ENCODE results near the gene PPP4R1. TPM values are rescaled to one million over a fixed set of nuclear protein-coding genes. Genes with fewer than 3 reads are reported as not detected.

PPP4R1 gene
- total RNA-seq, 1 experiment from 2014 or later = 66.7 TPM

GRCh38 chr18:9594823-9595596 lies 19.3 kb downstream of the PPP4R1 start:
- Histone ChIP-seq H3K79me2 (ENCODE audit: insufficient read depth, low read length) (peaks cover 59% of the 10 kb centered on the region), H3K9ac (ENCODE audit: low read length) (no peak overlapping the region), H3K9me3 (ENCODE audit: control insufficient read depth in 1 of 2, insufficient read depth in 1 of 2, low read depth in 1 of 2, low read length in 2 of 2) (peaks cover 3 to 6% of the 10 kb centered on the region in 2 experiments; a peak in 1 of 4 replicates), H3K27me3 (ENCODE audit: insufficient read depth, low read length) (no peaks in the 10 kb centered on the region), H3K4me1 (ENCODE audit: control insufficient read depth in 1 of 2, insufficient read depth in 2 of 2, low read length in 2 of 2) (no peaks in the 10 kb centered on the region), H4K20me1 (ENCODE audit: insufficient read depth) (no peaks in the 10 kb centered on the region; the same call in 1 of the 2 replicates), H2AFZ (ENCODE audit: low read depth, low read length, poor library complexity, severe bottlenecking) (no peak overlapping the region), H3K4me3 (replicated peaks in 1 of 2; ENCODE audit: low read depth in 1 of 2, low read length in 2 of 2) (no peak overlapping the region), H3K36me3 (ENCODE audit: control insufficient read depth in 1 of 2, insufficient read depth in 2 of 2, low read length in 2 of 2) (peaks cover 0 to 4% of the 10 kb centered on the region in 2 experiments; a peak in 2 of 4 replicates), H3K4me2 (ENCODE audit: low read length) (no peak overlapping the region), H3K9me2 (ENCODE audit: insufficient read depth) (no peaks in the 10 kb centered on the region), H3K27ac (ENCODE audit: low read depth, low read length) (no peak overlapping the region)
- intact Hi-C loops (cut with micrococcal nuclease) = no loop called here
- RAD21 ChIA-PET (ENCODE audit: low non-redundant PET in 1 of 2, low total read pairs in 2 of 2, uncharacterized antibody in 2 of 2, unreplicated experiment in 2 of 2) = no interaction called here
- CTCF ChIA-PET = interaction anchor here (0.6 to 1.1 kb wide), 2 partner anchors 20 to 78 kb away, joined by 7 to 8 read pairs; no protein-coding TSS in a partner anchor
- no peak for TF ChIP-seq YY1 (IDR thresholded peaks at IDR 0.05; ENCODE audit: extremely low read depth, insufficient replicate concordance, low read depth, low read length)
- no peak for TF ChIP-seq REST (IDR thresholded peaks at IDR 0.05; ENCODE audit: low read depth)
- ATAC-seq = no peak
- POLR2A ChIA-PET = no interaction called here
- DNase-seq (ENCODE audit: low read depth, low spot score) = no peak
- BruUV-seq (replicated peaks) = no TSS peak

- ChIA-PET CTCF (no interaction called here), POLR2A (no interaction called here), RAD21 (ENCODE audit: low non-redundant PET in 1 of 2, low total read pairs in 2 of 2, uncharacterized antibody in 2 of 2, unreplicated experiment in 2 of 2) (no interaction called here)
- no peak overlapping the region for H3K27ac ChIP-seq (ENCODE audit: low read depth, low read length)
- no peak for TF ChIP-seq RAD21 (IDR thresholded peaks at IDR 0.05; ENCODE audit: low read depth)
- no peak for TF ChIP-seq SP1 (IDR thresholded peaks at IDR 0.05; ENCODE audit: low read depth)
- TF ChIP-seq, protein P1, sequence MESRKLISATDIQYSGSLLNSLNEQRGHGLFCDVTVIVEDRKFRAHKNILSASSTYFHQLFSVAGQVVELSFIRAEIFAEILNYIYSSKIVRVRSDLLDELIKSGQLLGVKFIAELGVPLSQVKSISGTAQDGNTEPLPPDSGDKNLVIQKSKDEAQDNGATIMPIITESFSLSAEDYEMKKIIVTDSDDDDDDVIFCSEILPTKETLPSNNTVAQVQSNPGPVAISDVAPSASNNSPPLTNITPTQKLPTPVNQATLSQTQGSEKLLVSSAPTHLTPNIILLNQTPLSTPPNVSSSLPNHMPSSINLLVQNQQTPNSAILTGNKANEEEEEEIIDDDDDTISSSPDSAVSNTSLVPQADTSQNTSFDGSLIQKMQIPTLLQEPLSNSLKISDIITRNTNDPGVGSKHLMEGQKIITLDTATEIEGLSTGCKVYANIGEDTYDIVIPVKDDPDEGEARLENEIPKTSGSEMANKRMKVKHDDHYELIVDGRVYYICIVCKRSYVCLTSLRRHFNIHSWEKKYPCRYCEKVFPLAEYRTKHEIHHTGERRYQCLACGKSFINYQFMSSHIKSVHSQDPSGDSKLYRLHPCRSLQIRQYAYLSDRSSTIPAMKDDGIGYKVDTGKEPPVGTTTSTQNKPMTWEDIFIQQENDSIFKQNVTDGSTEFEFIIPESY (IDR thresholded peaks at IDR 0.05; ENCODE audit: extremely low read depth, insufficient replicate concordance, low read length) = no peak
- DNase-seq (ENCODE audit: low read depth, low spot score) (no peak), ATAC-seq (no peak)
- H3K36me3 ChIP-seq (ENCODE audit: control insufficient read depth in 1 of 2, insufficient read depth in 2 of 2, low read length in 2 of 2) = peaks cover 4 to 6% of the 10 kb centered on the region in 2 experiments; a peak in 2 of 4 replicates
- H3K4me2 ChIP-seq (ENCODE audit: low read length) = no peak overlapping the region
- H3K4me1 ChIP-seq (ENCODE audit: control insufficient read depth in 1 of 2, insufficient read depth in 2 of 2, low read length in 2 of 2) = no peaks in the 10 kb centered on the region
- intact Hi-C loops (cut with micrococcal nuclease) = no loop called here
- no peak overlapping the region for H3K9ac ChIP-seq (ENCODE audit: low read length)
- no peaks in the 10 kb centered on the region for H3K9me2 ChIP-seq (ENCODE audit: insufficient read depth)
- H3K4me3 ChIP-seq (replicated peaks in 1 of 2; ENCODE audit: low read depth in 1 of 2, low read length in 2 of 2) = no peak overlapping the region
- H2AFZ ChIP-seq (ENCODE audit: low read depth, low read length, poor library complexity, severe bottlenecking) = no peak overlapping the region
- no peaks in the 10 kb centered on the region for H3K9me3 ChIP-seq (ENCODE audit: control insufficient read depth in 1 of 2, insufficient read depth in 1 of 2, low read depth in 1 of 2, low read length in 2 of 2)
- H4K20me1 ChIP-seq (ENCODE audit: insufficient read depth) = no peaks in the 10 kb centered on the region
- H3K27me3 ChIP-seq (ENCODE audit: insufficient read depth, low read length) = no peaks in the 10 kb centered on the region
- H3K79me2 ChIP-seq (ENCODE audit: insufficient read depth, low read length) = 0 out of 2 replicates have a peak, but pooled peaks cover 5% of the 10 kb centered on the region
- no TSS peak for BruUV-seq (replicated peaks)
Measured at GRCh38 chr18:9587924-9588323, 26.4 kb downstream of the PPP4R1 start.

Data from HCT116 (cell line).